Caco-2 (cell line): ENCODE data around the gene PSMD7. TPM values are rescaled to one million over a fixed set of nuclear protein-coding genes. Genes with fewer than 3 reads are reported as not detected.

Experiments
- BruUV-seq: library from RNA; stranded (reverse); fragments of 400-500 nt; replicated peaks from 2 replicates; lab custom pipeline; 2021; lab: Mats Ljungman, UMichigan
- CTCF ChIA-PET: fragments of 300-600 bp; sonication (Branson Sonifier 250); formaldehyde crosslinking; loops from one replicate; lab custom pipeline; 2022; ENCODE audit warnings: antibody characterized with exemption; lab: Charles Lee
- POLR2A ChIA-PET: fragments of 300-600 bp; sonication (Branson Sonifier 250); formaldehyde crosslinking; loops from one replicate; lab custom pipeline; 2022; ENCODE audit warnings: antibody characterized with exemption; lab: Charles Lee
- DNase-seq, 2 experiments: peaks; one replicate each; pipeline versions ENCODE4 v3.0.0 to v3.0.0-alpha.2; 2020 to 2022
- H3K27me3 ChIP-seq: replicated peaks from 2 replicates; pipeline ENCODE4 v1.6.0; 2011; ENCODE audit warnings: low read length; ENCODE audit not compliant: control insufficient read depth, insufficient read depth
- H3K36me3 ChIP-seq: 2 replicates; pipeline ENCODE4 v1.5.1; 2011; ENCODE audit warnings: low read length; ENCODE audit not compliant: control insufficient read depth, insufficient read depth
- H3K4me1 ChIP-seq: fragments of 250-450 bp; sonication (Bioruptor Pico); 2 replicates; pipeline ENCODE4 v1.5.1; 2020; ENCODE audit warnings: mild to moderate bottlenecking
- H3K4me3 ChIP-seq: 2 replicates; pipeline ENCODE4 v1.5.1; 2011; ENCODE audit warnings: low read depth, mild to moderate bottlenecking, control low read depth, low read length
- H3K9me3 ChIP-seq: fragments of 250-450 bp; sonication (Bioruptor Pico); 2 replicates; pipeline ENCODE4 v1.5.1; 2020; ENCODE audit warnings: mild to moderate bottlenecking, moderate library complexity
- H3K27ac Mint-ChIP-seq: one replicate; pipeline ENCODE4 v1.8.0; 2022; ENCODE audit warnings: mixed read lengths; ENCODE audit not compliant: unreplicated experiment
- H3K27me3 Mint-ChIP-seq: one replicate; pipeline ENCODE4 v1.8.0; 2022; ENCODE audit warnings: mixed read lengths; ENCODE audit not compliant: insufficient read depth, unreplicated experiment
- H3K36me3 Mint-ChIP-seq: one replicate; pipeline ENCODE4 v1.8.0; 2022; ENCODE audit warnings: mild to moderate bottlenecking, mixed read lengths; ENCODE audit not compliant: insufficient read depth, unreplicated experiment
- H3K4me1 Mint-ChIP-seq: one replicate; pipeline ENCODE4 v1.8.0; 2022; ENCODE audit warnings: low read depth, mixed read lengths; ENCODE audit not compliant: unreplicated experiment
- H3K4me3 Mint-ChIP-seq: one replicate; pipeline ENCODE4 v1.8.0; 2022; ENCODE audit warnings: mild to moderate bottlenecking, moderate library complexity, mixed read lengths; ENCODE audit not compliant: unreplicated experiment
- H3K9me3 Mint-ChIP-seq: one replicate; pipeline ENCODE4 v1.8.0; 2022; ENCODE audit warnings: mixed read lengths; ENCODE audit not compliant: unreplicated experiment
- intact Hi-C: fragments of 100-400 bp; cut with micrococcal nuclease; formaldehyde crosslinking; loops from one replicate; pipeline ENCODE4 v1.10.0; 2022; ENCODE audit not compliant: unreplicated experiment
- total RNA-seq: library from RNA; stranded (reverse); gene quantifications from 2 replicates; pipeline ENCODE4 v1.2.3, GENCODE V29; 2022
- TF ChIP-seq, protein P1 (sequence below), 2 experiments: fragments of 200-600 bp in 1 of 2; IDR thresholded peaks; 1 replicate in 1 of 2; 2 replicates in 1 of 2; pipeline versions ENCODE4 v1.5.1 to v1.8.0; 2011 to 2022; ENCODE audit warnings: antibody characterized with exemption in 1 of 2, control low read depth in 1 of 2, inconsistent platforms in 1 of 2, low read depth in 1 of 2, low read length in 1 of 2, mild to moderate bottlenecking in 1 of 2, moderate library complexity in 1 of 2; ENCODE audit not compliant: insufficient read depth in 1 of 2, severe bottlenecking in 1 of 2, unreplicated experiment in 1 of 2

PSMD7 gene
- total RNA-seq, 1 experiment from 2014 or later, result 191 TPM

DNA sequence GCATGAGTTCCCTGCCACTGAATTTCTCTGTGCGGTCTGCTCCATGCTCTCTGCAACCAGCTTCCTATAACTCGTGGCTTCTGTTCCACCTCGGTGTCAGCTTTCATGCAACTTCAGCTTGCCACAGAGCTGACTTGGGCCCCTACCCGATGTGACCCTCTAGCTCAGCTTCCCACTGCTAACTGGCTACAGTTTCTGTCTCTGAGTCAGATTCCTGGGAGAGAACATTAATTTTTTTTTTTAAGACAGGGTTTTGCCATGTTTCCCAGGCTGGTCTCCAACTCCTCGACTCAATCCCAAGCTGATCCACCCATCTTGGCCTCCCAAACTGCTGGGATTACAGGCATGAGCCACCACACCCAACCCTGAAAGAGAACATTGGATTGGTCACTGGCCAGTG lies 35.5 kb upstream of the PSMD7 start:
- Mint-ChIP-seq H3K27me3 (peaks cover 6% of the 10 kb centered on the region), H3K4me3 (no peak overlapping the region), H3K36me3 (no peaks in the 10 kb centered on the region), H3K27ac (no peak overlapping the region), H3K9me3 (no peaks in the 10 kb centered on the region), H3K4me1 (no peaks in the 10 kb centered on the region)
- ChIA-PET CTCF (no interaction called here), POLR2A (no interaction called here)
- H3K4me1 ChIP-seq, result no peaks in the 10 kb centered on the region
- TF ChIP-seq, protein P1, sequence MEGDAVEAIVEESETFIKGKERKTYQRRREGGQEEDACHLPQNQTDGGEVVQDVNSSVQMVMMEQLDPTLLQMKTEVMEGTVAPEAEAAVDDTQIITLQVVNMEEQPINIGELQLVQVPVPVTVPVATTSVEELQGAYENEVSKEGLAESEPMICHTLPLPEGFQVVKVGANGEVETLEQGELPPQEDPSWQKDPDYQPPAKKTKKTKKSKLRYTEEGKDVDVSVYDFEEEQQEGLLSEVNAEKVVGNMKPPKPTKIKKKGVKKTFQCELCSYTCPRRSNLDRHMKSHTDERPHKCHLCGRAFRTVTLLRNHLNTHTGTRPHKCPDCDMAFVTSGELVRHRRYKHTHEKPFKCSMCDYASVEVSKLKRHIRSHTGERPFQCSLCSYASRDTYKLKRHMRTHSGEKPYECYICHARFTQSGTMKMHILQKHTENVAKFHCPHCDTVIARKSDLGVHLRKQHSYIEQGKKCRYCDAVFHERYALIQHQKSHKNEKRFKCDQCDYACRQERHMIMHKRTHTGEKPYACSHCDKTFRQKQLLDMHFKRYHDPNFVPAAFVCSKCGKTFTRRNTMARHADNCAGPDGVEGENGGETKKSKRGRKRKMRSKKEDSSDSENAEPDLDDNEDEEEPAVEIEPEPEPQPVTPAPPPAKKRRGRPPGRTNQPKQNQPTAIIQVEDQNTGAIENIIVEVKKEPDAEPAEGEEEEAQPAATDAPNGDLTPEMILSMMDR (IDR thresholded peaks at IDR 0.05; ENCODE audit: insufficient read depth in 1 of 2, low read depth in 1 of 2, low read length in 1 of 2, severe bottlenecking in 1 of 2, unreplicated experiment in 1 of 2), result no peak
- no peaks in the 10 kb centered on the region; the same call in 1 of the 2 replicates for H3K27me3 ChIP-seq
- H3K9me3 ChIP-seq, result no peaks in the 10 kb centered on the region
- intact Hi-C loops, result no loop called here
- DNase-seq, result no peak
- BruUV-seq, result no TSS peak
- H3K36me3 ChIP-seq, result no peaks in the 10 kb centered on the region
- H3K4me3 ChIP-seq, result no peak overlapping the region

DNA sequence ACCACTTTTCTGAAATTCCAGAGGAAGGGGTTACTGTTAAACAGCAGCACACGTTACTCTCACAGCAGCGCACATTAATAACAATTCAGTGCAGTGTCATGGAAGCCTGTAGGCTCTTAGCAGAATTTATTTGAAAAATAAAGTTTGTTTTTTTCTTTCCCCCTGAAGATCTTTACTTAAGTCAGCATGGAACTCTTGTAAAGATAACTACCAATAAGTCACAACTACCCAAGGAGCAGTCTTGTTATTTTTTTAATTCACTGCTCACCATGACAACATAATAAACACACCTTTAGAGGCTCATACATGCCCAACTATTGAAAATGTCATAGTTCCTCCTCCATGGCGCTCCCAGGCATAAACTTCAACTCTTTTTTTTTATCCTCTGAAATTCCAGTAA lies 31.8 kb upstream of the PSMD7 start:
- no peaks in the 10 kb centered on the region for H3K4me1 Mint-ChIP-seq
- no peak overlapping the region for H3K4me3 Mint-ChIP-seq
- H3K4me1 ChIP-seq, result no peaks in the 10 kb centered on the region
- H3K27me3 Mint-ChIP-seq, result peaks cover 12% of the 10 kb centered on the region
- no peak overlapping the region for H3K4me3 ChIP-seq
- no TSS peak for BruUV-seq
- TF ChIP-seq, protein P1 (IDR thresholded peaks at IDR 0.05; ENCODE audit: insufficient read depth in 1 of 2, low read depth in 1 of 2, low read length in 1 of 2, severe bottlenecking in 1 of 2, unreplicated experiment in 1 of 2), result no peak
- H3K27ac Mint-ChIP-seq, result no peak overlapping the region
- DNase-seq, result no peak
- no peaks in the 10 kb centered on the region for H3K36me3 Mint-ChIP-seq
- CTCF ChIA-PET, result no interaction called here
- intact Hi-C loops, result no loop called here
- POLR2A ChIA-PET, result no interaction called here
- no peaks in the 10 kb centered on the region for H3K9me3 ChIP-seq
- no peaks in the 10 kb centered on the region for H3K36me3 ChIP-seq
- no peaks in the 10 kb centered on the region for H3K9me3 Mint-ChIP-seq
- H3K27me3 ChIP-seq, result no peaks in the 10 kb centered on the region; the same call in 1 of the 2 replicates

DNA sequence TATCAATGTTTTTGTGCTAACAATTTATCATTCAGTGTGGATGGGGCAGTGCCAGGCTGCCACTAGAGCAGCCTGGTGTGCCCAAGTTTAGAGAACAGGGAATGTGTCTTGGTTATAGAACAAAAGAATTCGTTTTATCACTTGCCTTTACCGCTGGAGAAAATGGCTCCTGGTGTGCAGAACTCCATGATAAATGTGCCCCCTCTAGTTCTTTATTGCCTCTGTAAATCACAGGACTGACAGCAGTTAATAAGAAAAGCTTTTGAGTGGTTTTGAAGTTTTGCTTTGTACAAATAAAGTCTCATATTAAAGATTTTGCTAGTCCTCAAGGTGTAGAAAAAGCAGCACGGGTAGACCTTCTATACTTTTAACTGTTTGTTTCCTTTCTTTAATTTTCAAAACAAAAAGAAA lies 28.2 kb upstream of the PSMD7 start:
- Histone ChIP-seq H3K9me3 (no peaks in the 10 kb centered on the region), H3K4me1 (no peaks in the 10 kb centered on the region), H3K27me3 (no peaks in the 10 kb centered on the region), H3K36me3 (no peaks in the 10 kb centered on the region), H3K4me3 (no peak overlapping the region)
- no peaks in the 10 kb centered on the region for H3K4me1 Mint-ChIP-seq
- BruUV-seq, result no TSS peak
- H3K27me3 Mint-ChIP-seq, result peaks cover 15% of the 10 kb centered on the region
- DNase-seq, result no peak
- ChIA-PET POLR2A (no interaction called here), CTCF (interaction anchor here (1.2 kb wide), 1 partner anchor 42 kb away, joined by 3 read pairs; no protein-coding TSS in a partner anchor)
- no peak overlapping the region for H3K4me3 Mint-ChIP-seq
- TF ChIP-seq, protein P1 (IDR thresholded peaks at IDR 0.05; ENCODE audit: insufficient read depth in 1 of 2, low read depth in 1 of 2, low read length in 1 of 2, severe bottlenecking in 1 of 2, unreplicated experiment in 1 of 2), result no peak
- no peak overlapping the region for H3K27ac Mint-ChIP-seq
- intact Hi-C loops, result no loop called here
- H3K36me3 Mint-ChIP-seq, result no peaks in the 10 kb centered on the region
- H3K9me3 Mint-ChIP-seq, result no peaks in the 10 kb centered on the region
